Measurements from ENCODE around the gene CRYGB. TPM values are rescaled to one million over a fixed set of nuclear protein-coding genes. Genes with fewer than 3 reads are reported as not detected.

CRYGB gene
- total RNA-seq, 1 experiment from 2014 or later = not detected

DNA sequence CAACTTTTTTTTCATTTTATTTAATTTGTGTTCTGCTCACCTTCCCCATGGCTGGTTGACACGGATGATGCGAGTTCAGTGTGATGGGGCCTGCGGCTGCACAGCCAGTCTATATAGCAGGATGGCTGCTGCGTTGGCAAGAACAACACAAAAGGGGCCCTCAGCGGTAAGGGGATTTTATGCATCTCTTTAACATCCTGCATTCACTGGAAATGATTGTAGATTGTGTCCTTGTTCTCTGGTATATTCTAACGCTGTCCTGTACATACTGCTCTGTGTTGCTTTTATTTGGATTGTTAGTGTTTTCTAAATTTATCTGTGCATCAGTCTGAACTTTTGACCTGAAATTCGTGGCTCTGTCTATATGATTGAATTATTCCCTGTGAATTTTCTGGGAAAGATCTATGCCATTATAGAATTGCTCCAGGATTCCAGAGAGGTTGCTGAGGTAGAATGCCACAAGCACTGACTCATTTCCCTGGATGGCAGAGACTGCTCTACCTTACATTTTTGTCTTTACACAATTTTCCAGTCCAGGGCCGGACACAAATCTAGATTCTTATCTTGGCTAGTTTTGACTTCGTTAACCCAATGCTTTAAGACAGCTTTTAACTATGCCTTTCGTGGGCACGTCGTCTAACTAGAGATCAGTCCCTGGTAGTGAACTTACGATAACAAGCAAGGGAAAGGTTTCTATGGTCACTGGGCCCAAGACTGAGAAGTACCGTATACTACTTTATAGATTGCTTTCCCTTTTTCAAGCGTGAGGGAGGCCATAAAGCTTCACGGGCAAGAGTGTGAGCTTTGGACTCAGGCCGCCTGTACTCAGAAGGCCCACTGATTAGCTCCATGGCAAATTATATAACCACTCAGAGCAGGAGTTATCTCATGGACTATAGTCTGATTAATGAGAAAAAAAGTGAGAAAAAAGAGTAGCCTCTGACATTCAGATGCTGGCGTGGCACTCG, 15.9 kb downstream of the CRYGB start, which contains the start of gene CRYGC:
Gene CRYGC, minus strand, starts transcription at position 85 of the 968 bp plus-strand sequence. Its CDS starts 36 bp downstream, at position 49.
- H3K4me2 ChIP-seq (ENCODE audit: insufficient read depth, insufficient read length, low read length) = no peak within 1 kb of the TSS
- no peak within 1 kb of the TSS for H4K91ac ChIP-seq (ENCODE audit: insufficient read length, low read depth, low read length)
- H4K20me1 ChIP-seq (ENCODE audit: control insufficient read depth, insufficient read depth, insufficient read length) = no peaks in the 10 kb centered on the region
- H2BK12ac ChIP-seq (ENCODE audit: insufficient read length, low read depth, low read length) = no peak within 1 kb of the TSS
- H3T11ph ChIP-seq (ENCODE audit: low read length) = no peak within 1 kb of the TSS
- H3K9me3 ChIP-seq (ENCODE audit: control insufficient read depth, low read depth, low read length) = no peaks in the 10 kb centered on the region
- H3K9ac ChIP-seq (ENCODE audit: extremely low read depth, insufficient read length, low read length) = no peak within 1 kb of the TSS
- H3K4me1 Mint-ChIP-seq = no peaks in the 10 kb centered on the region
- H3K27ac Mint-ChIP-seq = no peak within 1 kb of the TSS
- no peaks in the 10 kb centered on the region for H3K4me1 ChIP-seq (ENCODE audit: insufficient read depth, low read length)
- H3K27me3 Mint-ChIP-seq (ENCODE audit: low read depth) = no peaks in the 10 kb centered on the region
- H3K79me2 ChIP-seq (ENCODE audit: insufficient read depth, low read length) = no peaks in the 10 kb centered on the region
- H2BK15ac ChIP-seq (ENCODE audit: low read depth, low read length) = no peak within 1 kb of the TSS
- H2BK5ac ChIP-seq (ENCODE audit: insufficient read length, low read length) = no peak within 1 kb of the TSS
- H3K9me3 Mint-ChIP-seq = peaks cover 2 to 3% of the 10 kb centered on the region in 2 experiments; a peak in 2 of 5 replicates
- no peak within 1 kb of the TSS for H3K14ac ChIP-seq (ENCODE audit: insufficient read depth, low read length)
- no peak within 1 kb of the TSS for H4K8ac ChIP-seq (replicated peaks; ENCODE audit: insufficient read length, low read depth, low read length)
- H2BK120ac ChIP-seq (ENCODE audit: low read depth, low read length, poor library complexity, severe bottlenecking) = no peak within 1 kb of the TSS
- no CpG with 5 or more reads among the region's 19 CpGs for WGBS (ENCODE audit: extremely low coverage, insufficient read length, low lambda C conversion rate)
- no peak within 1 kb of the TSS for H2AFZ ChIP-seq (ENCODE audit: low read length)
- H3K27ac ChIP-seq (ENCODE audit: insufficient read length, low read depth, low read length) = no peak within 1 kb of the TSS
- TF ChIP-seq, protein P1, sequence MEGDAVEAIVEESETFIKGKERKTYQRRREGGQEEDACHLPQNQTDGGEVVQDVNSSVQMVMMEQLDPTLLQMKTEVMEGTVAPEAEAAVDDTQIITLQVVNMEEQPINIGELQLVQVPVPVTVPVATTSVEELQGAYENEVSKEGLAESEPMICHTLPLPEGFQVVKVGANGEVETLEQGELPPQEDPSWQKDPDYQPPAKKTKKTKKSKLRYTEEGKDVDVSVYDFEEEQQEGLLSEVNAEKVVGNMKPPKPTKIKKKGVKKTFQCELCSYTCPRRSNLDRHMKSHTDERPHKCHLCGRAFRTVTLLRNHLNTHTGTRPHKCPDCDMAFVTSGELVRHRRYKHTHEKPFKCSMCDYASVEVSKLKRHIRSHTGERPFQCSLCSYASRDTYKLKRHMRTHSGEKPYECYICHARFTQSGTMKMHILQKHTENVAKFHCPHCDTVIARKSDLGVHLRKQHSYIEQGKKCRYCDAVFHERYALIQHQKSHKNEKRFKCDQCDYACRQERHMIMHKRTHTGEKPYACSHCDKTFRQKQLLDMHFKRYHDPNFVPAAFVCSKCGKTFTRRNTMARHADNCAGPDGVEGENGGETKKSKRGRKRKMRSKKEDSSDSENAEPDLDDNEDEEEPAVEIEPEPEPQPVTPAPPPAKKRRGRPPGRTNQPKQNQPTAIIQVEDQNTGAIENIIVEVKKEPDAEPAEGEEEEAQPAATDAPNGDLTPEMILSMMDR (conservative IDR thresholded peaks at IDR 0.05) = no peak
- no peak within 1 kb of the TSS for H3K23ac ChIP-seq (ENCODE audit: insufficient read length, low read depth, low read length)
- H4K5ac ChIP-seq (ENCODE audit: insufficient read length, low read depth, low read length) = no peak within 1 kb of the TSS
- H3K18ac ChIP-seq (ENCODE audit: insufficient read length, low read depth, low read length) = no peak within 1 kb of the TSS
- H3K56ac ChIP-seq (ENCODE audit: insufficient read length, low read depth, low read length) = no peak within 1 kb of the TSS
- H3K23me2 ChIP-seq (ENCODE audit: insufficient read length, low read depth, low read length, poor library complexity, severe bottlenecking) = no peaks in the 10 kb centered on the region
- H3K79me1 ChIP-seq (ENCODE audit: insufficient read depth, low read depth, low read length, poor library complexity, severe bottlenecking) = no peaks in the 10 kb centered on the region
- no peaks in the 10 kb centered on the region for H3K27me3 ChIP-seq (ENCODE audit: insufficient read depth, low read length)
- H3K36me3 Mint-ChIP-seq (ENCODE audit: insufficient read depth in 1 of 3, low read depth in 3 of 3) = no peaks in the 10 kb centered on the region; a peak in 1 of 7 replicates
- H2BK20ac ChIP-seq (ENCODE audit: low read depth, low read length, poor library complexity, severe bottlenecking) = no peak within 1 kb of the TSS
- DNase-seq = no peak
- H2AK5ac ChIP-seq (ENCODE audit: insufficient read length, low read length) = no peak within 1 kb of the TSS
- H3K4ac ChIP-seq (ENCODE audit: low read depth, low read length) = no peak within 1 kb of the TSS
- no peak within 1 kb of the TSS for H3K4me3 Mint-ChIP-seq

Measured in H9 (cell line).